Osteoblast (primary cell): ENCODE measurements around the gene SMC4. TPM values are rescaled to one million over a fixed set of nuclear protein-coding genes. Genes with fewer than 3 reads are reported as not detected.

Experiments
- DNase-seq: peaks from one replicate; pipeline ENCODE4 v3.0.0; 2011; ENCODE audit warnings: low spot score, mixed read lengths; ENCODE audit not compliant: insufficient read length; ENCODE audit errors: missing footprints
- H2AFZ ChIP-seq: 2 replicates; pipeline ENCODE4 v1.6.0; 2011; ENCODE audit warnings: mild to moderate bottlenecking, low read length
- H3K27ac ChIP-seq: 2 replicates; pipeline ENCODE4 v1.5.1; 2011; ENCODE audit warnings: mild to moderate bottlenecking, low read depth, low read length, moderate library complexity
- H3K27me3 ChIP-seq: 2 replicates; pipeline ENCODE4 v1.6.0; 2012; ENCODE audit warnings: mild to moderate bottlenecking, control low read depth, inconsistent platforms, low read length, moderate library complexity; ENCODE audit not compliant: insufficient read depth
- H3K36me3 ChIP-seq: 2 replicates; pipeline ENCODE4 v1.5.1; 2011; ENCODE audit warnings: mild to moderate bottlenecking, low read length, control low read depth, moderate library complexity; ENCODE audit not compliant: insufficient read depth
- H3K4me1 ChIP-seq: 2 replicates; pipeline ENCODE4 v1.5.1; 2011; ENCODE audit warnings: mild to moderate bottlenecking, low read length, control low read depth, moderate library complexity; ENCODE audit not compliant: insufficient read depth
- H3K4me2 ChIP-seq: 2 replicates; pipeline ENCODE4 v1.6.0; 2011; ENCODE audit warnings: mild to moderate bottlenecking, low read length; ENCODE audit not compliant: insufficient read depth
- H3K4me3 ChIP-seq: fragments of 200-600 bp; sonication (generic); 3 replicates; pipeline ENCODE4 v1.5.1; 2012; ENCODE audit warnings: mild to moderate bottlenecking, low read length, inconsistent platforms; ENCODE audit not compliant: insufficient read depth
- H3K79me2 ChIP-seq: 2 replicates; pipeline ENCODE4 v1.6.0; 2012; ENCODE audit warnings: mild to moderate bottlenecking, low read length, control low read depth, inconsistent platforms; ENCODE audit not compliant: insufficient read depth
- H3K9me3 ChIP-seq: 2 replicates; pipeline ENCODE4 v1.5.1; 2011; ENCODE audit warnings: low read depth, low read length, control low read depth
- H4K20me1 ChIP-seq: 2 replicates; pipeline ENCODE4 v1.6.0; 2012; ENCODE audit warnings: mild to moderate bottlenecking, low read length, control low read depth; ENCODE audit not compliant: insufficient read depth
- total RNA-seq: library from RNA; depleted of rRNA; stranded (reverse); fragments of >200 nt; gene quantifications from 2 replicates; pipeline ENCODE4 v1.2.3, GENCODE V29; 2012
- TF ChIP-seq, protein P1 (sequence below): IDR thresholded peaks from 2 replicates; pipeline ENCODE4 v1.5.1; 2011; ENCODE audit warnings: mild to moderate bottlenecking, low read depth, low read length, moderate library complexity; ENCODE audit errors: extremely low read depth

The SMC4 gene
- total RNA-seq, 1 donor = 32.9 TPM

DNA sequence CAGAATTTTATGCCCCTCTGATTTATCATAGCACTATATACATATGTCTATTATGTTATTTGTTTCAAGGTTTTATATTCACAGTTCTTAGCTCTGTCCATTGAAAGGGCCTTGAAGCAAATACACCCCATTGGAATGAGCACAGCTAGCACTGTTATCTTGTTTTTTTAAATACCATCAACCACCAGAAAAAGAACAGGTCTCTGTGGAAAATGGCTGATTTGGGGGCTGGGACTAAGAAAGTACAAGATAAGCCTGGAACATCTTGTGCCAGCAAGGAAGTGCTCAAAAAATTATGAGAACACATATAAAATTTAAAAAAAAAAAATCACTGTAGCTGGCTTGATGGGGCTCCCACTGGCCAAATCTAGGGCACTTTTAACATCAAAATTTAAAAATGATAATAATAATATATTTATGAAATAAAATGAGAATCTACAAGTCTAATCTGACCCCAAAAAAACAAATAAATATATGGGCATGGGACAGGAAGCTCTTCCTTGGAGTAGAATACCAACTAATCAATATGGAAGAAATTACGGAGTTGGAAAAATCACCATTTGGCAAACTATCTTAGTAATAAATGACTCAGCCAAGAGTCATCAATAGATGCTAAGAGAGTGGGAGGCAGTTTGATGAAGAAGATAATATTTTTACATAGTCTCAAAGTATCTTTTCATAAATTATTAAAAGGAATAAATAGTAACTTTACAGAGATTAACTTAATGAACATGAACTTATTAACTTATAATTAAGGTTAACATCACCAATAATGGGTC lies 20.9 kb upstream of the SMC4 start:
- Histone ChIP-seq H4K20me1 (no peaks in the 10 kb centered on the region), H3K79me2 (peaks cover 7% of the 10 kb centered on the region), H3K27me3 (no peaks in the 10 kb centered on the region), H3K9me3 (no peaks in the 10 kb centered on the region), H3K4me1 (peaks cover 42% of the 10 kb centered on the region), H3K27ac (no peak overlapping the region), H3K36me3 (no peaks in the 10 kb centered on the region), H3K4me2 (peak overlapping the region; percentile 57), H3K4me3 (no peak overlapping the region), H2AFZ (no peak overlapping the region)
- DNase-seq = peak; percentile 37
- TF ChIP-seq, protein P1, sequence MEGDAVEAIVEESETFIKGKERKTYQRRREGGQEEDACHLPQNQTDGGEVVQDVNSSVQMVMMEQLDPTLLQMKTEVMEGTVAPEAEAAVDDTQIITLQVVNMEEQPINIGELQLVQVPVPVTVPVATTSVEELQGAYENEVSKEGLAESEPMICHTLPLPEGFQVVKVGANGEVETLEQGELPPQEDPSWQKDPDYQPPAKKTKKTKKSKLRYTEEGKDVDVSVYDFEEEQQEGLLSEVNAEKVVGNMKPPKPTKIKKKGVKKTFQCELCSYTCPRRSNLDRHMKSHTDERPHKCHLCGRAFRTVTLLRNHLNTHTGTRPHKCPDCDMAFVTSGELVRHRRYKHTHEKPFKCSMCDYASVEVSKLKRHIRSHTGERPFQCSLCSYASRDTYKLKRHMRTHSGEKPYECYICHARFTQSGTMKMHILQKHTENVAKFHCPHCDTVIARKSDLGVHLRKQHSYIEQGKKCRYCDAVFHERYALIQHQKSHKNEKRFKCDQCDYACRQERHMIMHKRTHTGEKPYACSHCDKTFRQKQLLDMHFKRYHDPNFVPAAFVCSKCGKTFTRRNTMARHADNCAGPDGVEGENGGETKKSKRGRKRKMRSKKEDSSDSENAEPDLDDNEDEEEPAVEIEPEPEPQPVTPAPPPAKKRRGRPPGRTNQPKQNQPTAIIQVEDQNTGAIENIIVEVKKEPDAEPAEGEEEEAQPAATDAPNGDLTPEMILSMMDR = no peak

DNA sequence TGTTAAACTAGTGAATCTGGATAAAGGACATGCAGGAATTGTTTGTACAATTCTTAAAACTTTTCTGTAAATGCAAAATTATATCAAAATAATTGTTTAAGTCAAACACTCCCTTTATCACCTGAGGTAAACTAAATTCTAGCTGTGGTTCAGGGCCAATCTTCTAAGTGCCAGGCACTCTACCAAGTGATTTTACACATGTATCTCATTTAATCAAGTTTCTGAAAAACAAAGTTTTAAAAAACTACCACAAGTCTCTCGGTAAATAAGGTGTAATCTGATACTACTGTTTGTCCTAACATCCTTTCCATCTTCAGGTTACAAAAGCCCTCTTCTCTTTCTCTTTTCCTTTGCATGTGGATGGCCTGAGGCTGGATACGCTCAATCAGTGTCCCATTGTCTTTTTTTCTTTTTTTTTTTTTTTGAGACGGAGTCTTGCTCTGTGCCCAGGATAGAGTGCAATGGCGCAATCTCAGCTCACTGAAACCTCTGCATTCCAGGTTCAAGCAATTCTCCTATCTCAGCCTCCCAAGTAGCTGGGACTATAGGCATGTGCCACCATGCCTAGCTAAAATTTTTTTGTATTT lies 19.7 kb upstream of the SMC4 start:
- H3K27ac ChIP-seq = no peak overlapping the region
- peaks cover 12% of the 10 kb centered on the region for H3K79me2 ChIP-seq
- no peak overlapping the region for H2AFZ ChIP-seq
- H3K27me3 ChIP-seq = no peaks in the 10 kb centered on the region
- DNase-seq = no peak
- no peak overlapping the region for H3K4me2 ChIP-seq
- TF ChIP-seq, protein P1 = no peak
- H3K9me3 ChIP-seq = no peaks in the 10 kb centered on the region
- no peaks in the 10 kb centered on the region for H3K36me3 ChIP-seq
- no peaks in the 10 kb centered on the region for H4K20me1 ChIP-seq
- no peak overlapping the region for H3K4me3 ChIP-seq
- peaks cover 30% of the 10 kb centered on the region for H3K4me1 ChIP-seq

DNA sequence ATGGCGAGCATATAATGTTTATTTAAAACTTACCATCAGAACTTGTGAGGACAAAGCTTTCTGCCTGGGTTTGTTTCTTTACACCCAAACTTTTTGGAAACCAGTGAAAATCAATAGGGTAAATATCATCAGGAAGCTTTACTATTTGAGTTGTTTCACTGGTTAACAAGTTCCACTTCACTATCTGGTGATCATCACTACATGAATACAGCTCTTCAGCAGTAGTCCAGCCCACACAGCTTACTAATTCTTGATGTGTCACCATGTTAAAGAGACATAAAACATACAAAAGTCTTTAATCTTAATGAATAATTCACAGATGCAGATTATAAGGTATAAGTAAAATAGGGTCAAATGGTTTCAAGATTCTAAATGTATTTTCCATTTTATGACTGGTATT lies 18.0 kb upstream of the SMC4 start:
- Histone ChIP-seq H4K20me1 (no peaks in the 10 kb centered on the region), H3K27ac (peak overlapping the region; percentile 27), H3K9me3 (no peaks in the 10 kb centered on the region), H2AFZ (no peak overlapping the region), H3K36me3 (no peaks in the 10 kb centered on the region), H3K79me2 (peaks cover 28% of the 10 kb centered on the region), H3K4me2 (peak overlapping the region; percentile 40), H3K4me1 (peaks cover 24% of the 10 kb centered on the region), H3K4me3 (no peak overlapping the region), H3K27me3 (no peaks in the 10 kb centered on the region)
- DNase-seq = peak; percentile 34
- TF ChIP-seq, protein P1 = no peak

DNA sequence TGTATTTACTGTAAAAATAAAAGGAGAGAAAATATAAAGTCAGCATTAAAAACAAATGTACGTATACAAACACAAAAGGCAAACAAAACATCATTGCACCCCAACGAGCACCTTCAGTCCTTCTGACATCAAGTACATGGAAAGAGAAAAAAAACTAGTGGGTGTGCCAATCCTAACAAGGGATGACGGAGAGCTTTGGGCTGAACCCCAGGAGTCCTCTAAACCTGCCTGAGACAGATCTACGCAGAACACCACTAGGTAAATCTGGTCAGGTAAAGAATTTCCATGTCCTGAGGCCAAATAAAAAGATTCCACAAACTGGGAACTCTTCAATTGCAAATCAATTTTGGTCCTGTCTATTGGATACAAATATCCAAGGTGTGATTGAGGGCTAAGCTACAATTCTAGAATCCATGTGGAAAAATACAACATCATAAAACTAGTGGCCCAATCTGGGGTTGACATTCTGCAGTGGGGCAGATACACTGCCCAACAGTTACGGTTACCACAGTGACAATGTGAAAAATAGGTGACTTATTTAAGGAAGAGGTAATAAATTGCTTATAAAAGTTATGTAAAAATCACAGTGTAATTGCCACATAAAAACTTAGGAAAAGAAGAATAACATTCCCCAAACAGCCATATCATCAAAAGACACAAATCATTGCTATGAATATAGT lies 14.7 kb upstream of the SMC4 start:
- DNase-seq = no peak
- no peaks in the 10 kb centered on the region for H3K27me3 ChIP-seq
- no peaks in the 10 kb centered on the region for H4K20me1 ChIP-seq
- H3K4me3 ChIP-seq = no peak overlapping the region
- no peaks in the 10 kb centered on the region for H3K36me3 ChIP-seq
- H3K27ac ChIP-seq = no peak overlapping the region
- peaks cover 40% of the 10 kb centered on the region for H3K79me2 ChIP-seq
- H3K4me1 ChIP-seq = peaks cover 4% of the 10 kb centered on the region
- H2AFZ ChIP-seq = no peak overlapping the region
- no peaks in the 10 kb centered on the region for H3K9me3 ChIP-seq
- TF ChIP-seq, protein P1 = no peak
- H3K4me2 ChIP-seq = no peak overlapping the region
